H1 (cell line): ENCODE data around the gene ALPI. TPM values are rescaled to one million over a fixed set of nuclear protein-coding genes. Genes with fewer than 3 reads are reported as not detected.

Experiments
- ATF3 ChIP-seq: IDR thresholded peaks from 2 replicates; pipeline ENCODE4 v1.6.1; 2011; ENCODE audit warnings: low read depth, mild to moderate bottlenecking, low read length; ENCODE audit not compliant: insufficient read depth
- CTBP2 ChIP-seq: IDR thresholded peaks from 2 replicates; pipeline ENCODE4 v1.7.0; 2011; ENCODE audit warnings: borderline replicate concordance, mild to moderate bottlenecking, moderate library complexity, mixed read lengths, low read length; ENCODE audit not compliant: insufficient read depth, insufficient read length
- POU5F1 ChIP-seq: IDR thresholded peaks from 2 replicates; pipeline ENCODE4 v1.6.1; 2011; ENCODE audit warnings: low read depth, mild to moderate bottlenecking, low read length, moderate library complexity
- RFX5 ChIP-seq: IDR thresholded peaks from 2 replicates; pipeline ENCODE4 v1.6.1; 2011; ENCODE audit warnings: low read depth, low read length, improper control_type of control experiment, borderline replicate concordance
- RXRA ChIP-seq: IDR thresholded peaks from 2 replicates; pipeline ENCODE4 v1.6.1; 2011; ENCODE audit warnings: low read depth, mild to moderate bottlenecking, low read length, moderate library complexity; ENCODE audit not compliant: insufficient read depth
- SP4 ChIP-seq: IDR thresholded peaks from 2 replicates; pipeline ENCODE4 v1.6.1; 2012; ENCODE audit warnings: low read length, inconsistent platforms
- TAF1 ChIP-seq: IDR thresholded peaks from 2 replicates; pipeline ENCODE4 v1.6.1; 2011; ENCODE audit warnings: mild to moderate bottlenecking, low read depth, low read length
- polyA plus RNA-seq, 7 experiments: library from polyadenylated mRNA; depleted of rRNA in 3 of 7; stranded (reverse) in 5 of 7; unstranded in 2 of 7; fragments of >200 nt in 5 of 7; fragments of 200-250 nt in 2 of 7; gene quantifications; 1 replicate in 5 of 7; 2 replicates in 1 of 7; 4 replicates in 1 of 7; pipeline versions ENCODE4 v1.2.1 to v1.2.3, GENCODE V29; 2011 to 2013; ENCODE audit warnings: missing spikeins in 2 of 7, mixed read lengths in 2 of 7
- total RNA-seq: library from RNA; stranded (reverse); fragmentation: NEBNext Ultra II Directional; extraction: Animal tissue kit (Norgen Biotek cat#: 25700); gene quantifications from 2 replicates; pipeline ENCODE4 v1.2.1, GENCODE V29; 2021

ALPI gene
- total and polyA plus RNA-seq, 2 of the 8 experiments (the other 6 are each of a cell fraction or from before 2014, with no cell fraction given): not detected

DNA sequence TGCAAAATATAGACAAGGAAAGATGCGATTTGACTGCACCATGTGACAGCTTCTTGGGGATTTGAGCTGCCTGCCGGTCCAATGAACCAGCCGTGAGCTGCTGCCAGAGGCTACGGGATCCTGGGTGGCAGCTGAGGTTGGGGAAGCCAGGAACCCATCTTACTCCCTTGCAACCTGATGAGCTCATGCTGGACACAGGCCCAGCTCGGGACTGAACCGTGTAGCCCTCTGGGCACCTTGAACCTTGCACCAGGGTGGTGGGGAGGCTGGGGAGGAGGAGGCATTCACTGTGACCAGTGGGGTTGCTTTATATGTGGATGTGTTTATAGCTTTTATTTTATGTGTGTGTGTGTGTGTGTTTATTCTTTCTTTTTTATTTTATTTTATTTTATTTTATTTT is 9.1 kb downstream of the ALPI start (continued):
- TF ChIP-seq ATF3: no peak
- TF ChIP-seq RXRA: no peak
- no peak for TF ChIP-seq SP4
- TF ChIP-seq POU5F1: no peak
- no peak for TF ChIP-seq RFX5
- TF ChIP-seq CTBP2: no peak
- no peak for TF ChIP-seq TAF1
